Loucy (cell line): ENCODE measurements around the gene RAB27A.

Experiments used
- EZH2phosphoT487 ChIP-seq: fragments of 200-600 bp; IDR thresholded peaks from 2 replicates; pipeline ENCODE4 v1.6.1; 2018; ENCODE audit warnings: antibody characterized with exemption, mild to moderate bottlenecking, moderate library complexity, borderline replicate concordance
- TF ChIP-seq, protein P1 (sequence below): fragments of 200-600 bp; sonication (generic); conservative IDR thresholded peaks from 2 replicates; pipeline ENCODE4 v1.5.1; 2014; ENCODE audit warnings: mild to moderate bottlenecking, antibody characterized with exemption, low read length

DNA sequence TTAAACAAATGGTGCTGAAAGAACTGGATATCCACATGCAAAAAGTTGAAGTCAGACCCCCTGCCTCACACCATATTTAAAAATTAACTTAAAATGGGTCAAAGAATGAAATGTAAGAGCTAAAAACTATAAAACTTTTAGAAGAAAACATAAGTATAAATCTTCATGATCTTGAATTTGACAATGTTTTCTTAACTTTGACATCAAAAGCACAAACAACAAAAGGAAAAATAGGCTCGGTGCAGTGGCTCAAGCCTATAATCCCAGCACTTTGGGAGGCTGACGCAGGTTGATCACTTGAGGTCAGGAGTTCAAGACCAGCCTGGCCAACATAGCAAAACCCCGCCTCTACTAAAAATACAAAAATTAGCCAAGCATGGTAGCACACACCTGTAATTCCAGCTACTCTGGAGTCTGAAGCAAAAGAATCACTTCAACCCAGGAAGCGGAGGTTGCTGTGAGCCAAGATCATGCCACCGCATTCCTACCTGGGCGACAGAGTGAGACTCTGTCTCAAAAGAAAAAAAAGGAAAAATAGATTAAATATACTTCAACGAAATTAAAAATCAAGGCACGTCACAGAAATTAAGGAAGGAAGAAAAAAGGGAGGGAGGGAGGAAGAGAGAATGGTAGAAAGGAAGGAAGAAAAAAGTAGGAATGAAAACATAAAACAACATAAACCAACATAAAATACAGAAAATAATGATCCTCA lies 1.5 kb downstream of the RAB27A start:
- TF ChIP-seq, protein P1, sequence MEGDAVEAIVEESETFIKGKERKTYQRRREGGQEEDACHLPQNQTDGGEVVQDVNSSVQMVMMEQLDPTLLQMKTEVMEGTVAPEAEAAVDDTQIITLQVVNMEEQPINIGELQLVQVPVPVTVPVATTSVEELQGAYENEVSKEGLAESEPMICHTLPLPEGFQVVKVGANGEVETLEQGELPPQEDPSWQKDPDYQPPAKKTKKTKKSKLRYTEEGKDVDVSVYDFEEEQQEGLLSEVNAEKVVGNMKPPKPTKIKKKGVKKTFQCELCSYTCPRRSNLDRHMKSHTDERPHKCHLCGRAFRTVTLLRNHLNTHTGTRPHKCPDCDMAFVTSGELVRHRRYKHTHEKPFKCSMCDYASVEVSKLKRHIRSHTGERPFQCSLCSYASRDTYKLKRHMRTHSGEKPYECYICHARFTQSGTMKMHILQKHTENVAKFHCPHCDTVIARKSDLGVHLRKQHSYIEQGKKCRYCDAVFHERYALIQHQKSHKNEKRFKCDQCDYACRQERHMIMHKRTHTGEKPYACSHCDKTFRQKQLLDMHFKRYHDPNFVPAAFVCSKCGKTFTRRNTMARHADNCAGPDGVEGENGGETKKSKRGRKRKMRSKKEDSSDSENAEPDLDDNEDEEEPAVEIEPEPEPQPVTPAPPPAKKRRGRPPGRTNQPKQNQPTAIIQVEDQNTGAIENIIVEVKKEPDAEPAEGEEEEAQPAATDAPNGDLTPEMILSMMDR: no peak
- no peak for TF ChIP-seq EZH2phosphoT487
